Globus pallidus (tissue), 1 donor: ENCODE results near the gene INPP5D.

ENCODE experiments used
- DNase-seq: peaks from one replicate; pipeline ENCODE4 v3.0.0-alpha.2; 2015; ENCODE audit warnings: low spot score

Gene INPP5D

GRCh38 chr2:233075966-233076339, 15.8 kb downstream of the INPP5D start:
- peak; percentile 49 for DNase-seq

- DNase-seq: no peak
Observed at GRCh38 chr2:233076749-233077148, 16.6 kb downstream of the INPP5D start.

- DNase-seq: no peak
Observed at GRCh38 chr2:233079473-233079877, 19.3 kb downstream of the INPP5D start.

- DNase-seq: no peak
Observed at GRCh38 chr2:233079953-233080835, 20.1 kb downstream of the INPP5D start.

GRCh38 chr2:233080836-233081229, 20.7 kb downstream of the INPP5D start:
- DNase-seq: no peak

- DNase-seq: no peak
Observed at GRCh38 chr2:233081232-233081730, 21.1 kb downstream of the INPP5D start.

GRCh38 chr2:233081731-233082221, 21.6 kb downstream of the INPP5D start:
- no peak for DNase-seq

- no peak for DNase-seq
Observed at GRCh38 chr2:233082222-233082930, 22.2 kb downstream of the INPP5D start.

- no peak for DNase-seq
Observed at GRCh38 chr2:233082931-233083755, 23.0 kb downstream of the INPP5D start.

- DNase-seq: no peak
Observed at GRCh38 chr2:233083782-233084181, 23.6 kb downstream of the INPP5D start.

GRCh38 chr2:233084488-233084887, 24.3 kb downstream of the INPP5D start:
- peak; percentile 63 for DNase-seq

GRCh38 chr2:233085037-233085838, 25.1 kb downstream of the INPP5D start:
- no peak for DNase-seq

- no peak for DNase-seq
Observed at GRCh38 chr2:233085839-233086150, 25.7 kb downstream of the INPP5D start.

GRCh38 chr2:233087713-233088112, 27.6 kb downstream of the INPP5D start:
- no peak for DNase-seq

- no peak for DNase-seq
Observed at GRCh38 chr2:233088972-233089345, 28.8 kb downstream of the INPP5D start.

GRCh38 chr2:233089851-233090250, 29.7 kb downstream of the INPP5D start:
- DNase-seq: no peak

- no peak for DNase-seq
Observed at GRCh38 chr2:233090879-233091278, 30.7 kb downstream of the INPP5D start.

- no peak for DNase-seq
Observed at GRCh38 chr2:233091595-233092375, 31.6 kb downstream of the INPP5D start.

GRCh38 chr2:233092432-233093165, 32.5 kb downstream of the INPP5D start:
- no peak for DNase-seq

GRCh38 chr2:233093166-233093448, 33.0 kb downstream of the INPP5D start:
- no peak for DNase-seq
